ENCODE data around the gene OPHN1.

DNA sequence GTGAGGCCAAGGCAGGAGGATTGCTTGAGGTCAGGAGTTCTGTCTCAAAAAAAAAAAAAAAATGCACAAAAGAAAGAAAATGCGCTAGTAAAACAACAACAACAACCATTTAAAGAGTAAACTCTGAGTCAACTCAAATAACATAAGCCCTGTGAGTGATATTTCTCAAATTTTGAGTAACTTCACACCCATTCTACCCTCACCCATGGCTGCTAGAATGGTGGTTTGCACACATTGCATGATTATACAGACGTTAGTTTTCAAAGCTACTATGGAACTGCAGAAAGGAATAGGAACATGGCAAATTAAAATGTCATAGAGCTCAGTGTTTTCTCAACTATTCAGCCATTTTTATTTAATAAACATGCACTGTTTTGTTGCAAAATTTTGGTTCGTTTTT lies 145.9 kb downstream of the OPHN1 start:
- TF ChIP-seq CTCF (conservative IDR thresholded peaks at IDR 0.05; ENCODE audit: low read depth, low read length) (no peak), EZH2 (IDR thresholded peaks at IDR 0.05; ENCODE audit: borderline replicate concordance, low read depth, low read length, poor library complexity, severe bottlenecking) (no peak)

All from A673 (cell line).